Esophagus muscularis mucosa (tissue), 4 donors: ENCODE data around the gene RNF220. TPM values are rescaled to one million over a fixed set of nuclear protein-coding genes. Genes with fewer than 3 reads are reported as not detected.
"Not testable (repeated sequence)": the region's sequence is repeated elsewhere in the genome, so short reads cannot be mapped to it uniquely, and the experiment has no call there.

ENCODE experiments used
- DNase-seq: peaks from one replicate; pipeline ENCODE4 v3.0.0-alpha.2; 2017; ENCODE audit errors: extremely low spot score
- H3K27ac ChIP-seq, 4 donors: fragments of 200-600 bp; sonication (generic); replicated peaks in 1 of 4; 1 replicate in 3 of 4; 2 replicates in 1 of 4; pipeline ENCODE4 v1.5.1; 2016 to 2019; ENCODE audit warnings: mild to moderate bottlenecking in 1 of 4
- H3K27me3 ChIP-seq, 4 donors: fragments of 200-600 bp; sonication (generic); one replicate each; pipeline versions ENCODE4 v1.5.1 to v1.6.0; 2016 to 2019
- H3K36me3 ChIP-seq, 4 donors: fragments of 200-600 bp; sonication (generic); one replicate each; pipeline ENCODE4 v1.5.1; 2016 to 2019
- H3K4me1 ChIP-seq, 4 donors: fragments of 200-600 bp; sonication (generic); one replicate each; pipeline ENCODE4 v1.5.1; 2016 to 2019
- H3K4me3 ChIP-seq, 4 donors: fragments of 200-600 bp; sonication (generic); 1 replicate in 2 of 4; 2 replicates in 2 of 4; pipeline ENCODE4 v1.5.1; 2016 to 2019; ENCODE audit warnings: mild to moderate bottlenecking in 4 of 4, moderate library complexity in 1 of 4
- H3K9me3 ChIP-seq, 4 donors: fragments of 200-600 bp; sonication (generic); 1 replicate in 3 of 4; 2 replicates in 1 of 4; pipeline ENCODE4 v1.5.1; 2016 to 2019
- EP300 ChIP-seq: sonication (generic); formaldehyde crosslinking; IDR thresholded peaks from one replicate; pipeline ENCODE4 v1.6.1; 2017; ENCODE audit warnings: antibody characterized with exemption
- POLR2A ChIP-seq: fragments of 450-650 bp; IDR thresholded peaks from one replicate; pipeline ENCODE4 v1.6.1; 2017; ENCODE audit warnings: antibody characterized with exemption, moderate library complexity, mild to moderate bottlenecking, low read depth
- POLR2AphosphoS5 ChIP-seq, 2 donors: sonication (generic); formaldehyde crosslinking; IDR thresholded peaks; one replicate each; pipeline ENCODE4 v1.6.1; 2017; ENCODE audit warnings: antibody characterized with exemption in 2 of 2
- WGBS: methylation state at CpG from one replicate; pipeline ENCODE4 v1.1.5; 2018; 5-methylcytosine and 5-hydroxymethylcytosine counted together
- intact Hi-C: fragments of 100-400 bp; cut with DNase I; formaldehyde crosslinking; loops from one replicate; pipeline ENCODE4 v1.15.1; 2023
- total RNA-seq, 4 donors: library from RNA; depleted of rRNA; stranded (reverse); fragments of >200 nt; gene quantifications; one replicate each; pipeline versions ENCODE4 v1.1.0 to v1.2.1, GENCODE V29; 2016
- TF ChIP-seq, protein P1 (sequence below), 3 experiments: fragments of 200-600 bp in 2 of 3; fragments of 450-650 bp in 1 of 3; sonication (generic) in 2 of 3; IDR thresholded peaks; one replicate each; pipeline ENCODE4 v1.5.1; 2017 to 2019; ENCODE audit warnings: antibody characterized with exemption in 3 of 3, mild to moderate bottlenecking in 2 of 3, moderate library complexity in 1 of 3

The RNF220 gene
- total RNA-seq, 4 donors from 2014 or later: 112 to 157 (median 126) TPM

DNA sequence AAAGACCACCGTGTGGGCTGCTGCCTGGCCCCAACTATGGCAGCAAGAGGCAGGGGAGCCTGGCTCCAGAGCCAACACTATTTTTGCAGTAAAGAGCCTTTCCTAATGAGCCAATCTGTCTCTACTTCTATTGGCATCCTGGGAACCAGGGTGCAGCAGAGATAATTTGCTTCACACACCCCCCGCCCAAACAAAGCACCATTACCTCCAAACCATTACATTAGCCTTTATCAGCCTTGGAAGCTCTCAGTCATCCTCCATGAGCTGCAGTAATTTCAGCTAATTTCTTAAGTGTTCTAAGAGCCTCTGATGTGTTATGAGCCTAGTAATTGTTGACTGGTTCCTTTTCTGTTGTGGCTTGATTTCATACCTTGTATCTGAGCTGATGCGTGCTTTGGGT lies 291.0 kb downstream of the RNF220 start:
- Histone ChIP-seq H3K4me3 (no peak overlapping the region), H3K27ac (no peak overlapping the region), H3K4me1 (no peaks in the 10 kb centered on the region), H3K27me3 (no peaks in the 10 kb centered on the region), H3K36me3 (no peaks in the 10 kb centered on the region), H3K9me3 (no peaks in the 10 kb centered on the region)
- WGBS: 85% methylated on average over 3 of the region's 3 CpGs
- TF ChIP-seq POLR2AphosphoS5 (IDR thresholded peaks at IDR 0.05): no peak
- TF ChIP-seq, protein P1, sequence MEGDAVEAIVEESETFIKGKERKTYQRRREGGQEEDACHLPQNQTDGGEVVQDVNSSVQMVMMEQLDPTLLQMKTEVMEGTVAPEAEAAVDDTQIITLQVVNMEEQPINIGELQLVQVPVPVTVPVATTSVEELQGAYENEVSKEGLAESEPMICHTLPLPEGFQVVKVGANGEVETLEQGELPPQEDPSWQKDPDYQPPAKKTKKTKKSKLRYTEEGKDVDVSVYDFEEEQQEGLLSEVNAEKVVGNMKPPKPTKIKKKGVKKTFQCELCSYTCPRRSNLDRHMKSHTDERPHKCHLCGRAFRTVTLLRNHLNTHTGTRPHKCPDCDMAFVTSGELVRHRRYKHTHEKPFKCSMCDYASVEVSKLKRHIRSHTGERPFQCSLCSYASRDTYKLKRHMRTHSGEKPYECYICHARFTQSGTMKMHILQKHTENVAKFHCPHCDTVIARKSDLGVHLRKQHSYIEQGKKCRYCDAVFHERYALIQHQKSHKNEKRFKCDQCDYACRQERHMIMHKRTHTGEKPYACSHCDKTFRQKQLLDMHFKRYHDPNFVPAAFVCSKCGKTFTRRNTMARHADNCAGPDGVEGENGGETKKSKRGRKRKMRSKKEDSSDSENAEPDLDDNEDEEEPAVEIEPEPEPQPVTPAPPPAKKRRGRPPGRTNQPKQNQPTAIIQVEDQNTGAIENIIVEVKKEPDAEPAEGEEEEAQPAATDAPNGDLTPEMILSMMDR (IDR thresholded peaks at IDR 0.05): no peak
- intact Hi-C loops: no loop called here
- no peak for DNase-seq

DNA sequence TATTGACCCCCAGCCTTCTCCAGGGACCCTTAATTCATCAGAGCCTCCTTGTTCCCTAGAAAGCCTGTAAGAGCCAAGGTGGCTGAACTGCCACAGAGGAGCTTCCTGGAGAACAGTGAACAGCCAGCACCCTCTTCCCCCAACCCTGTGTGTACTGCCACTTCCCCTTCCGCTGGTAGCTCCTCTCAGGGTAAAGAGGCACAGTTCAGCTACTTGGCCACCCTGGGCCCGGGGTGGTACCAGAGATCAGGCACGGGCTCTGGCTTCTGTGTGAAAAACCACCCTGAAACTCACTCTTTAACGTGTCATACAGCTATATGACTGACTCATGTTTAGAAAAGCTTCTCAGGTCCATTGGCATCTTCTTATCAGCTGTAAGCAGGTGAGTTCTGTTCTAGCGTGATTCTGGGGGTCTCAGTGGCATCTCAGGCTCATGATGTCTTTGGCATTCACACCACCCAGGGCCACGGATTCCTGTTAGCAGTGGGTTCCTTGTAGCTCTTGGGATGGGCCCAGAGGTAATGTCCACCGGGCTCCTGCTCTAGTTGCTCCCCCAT lies 291.8 kb downstream of the RNF220 start:
- WGBS: 76% methylated on average over 7 of the region's 7 CpGs
- intact Hi-C loops: no loop called here
- Histone ChIP-seq H3K27me3 (no peaks in the 10 kb centered on the region), H3K36me3 (no peaks in the 10 kb centered on the region), H3K27ac (no peak overlapping the region), H3K4me3 (no peak overlapping the region), H3K9me3 (no peaks in the 10 kb centered on the region), H3K4me1 (no peaks in the 10 kb centered on the region)
- no peak for DNase-seq
- TF ChIP-seq, protein P1 (IDR thresholded peaks at IDR 0.05): no peak
- TF ChIP-seq EP300 (no peak), POLR2A (no peak), POLR2AphosphoS5 (IDR thresholded peaks at IDR 0.05) (no peak)

DNA sequence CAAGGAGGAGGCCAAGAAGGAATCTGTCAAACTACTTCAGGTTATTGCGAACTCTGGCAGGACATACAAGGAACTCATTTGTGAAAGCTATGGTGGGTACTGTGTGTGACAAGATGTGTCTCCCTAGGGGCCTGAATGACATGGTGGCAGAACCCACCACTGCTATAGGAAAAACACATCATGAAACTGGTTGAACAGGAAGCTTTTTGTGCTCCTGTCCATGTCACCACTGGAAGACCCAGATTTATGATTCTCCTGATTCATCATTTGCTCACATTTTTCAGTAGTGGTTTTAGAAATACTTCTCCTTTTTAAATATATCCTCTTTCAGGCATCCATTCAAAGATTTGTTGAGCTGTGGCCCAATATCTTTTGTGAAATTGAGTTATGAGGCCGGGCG lies 293.1 kb downstream of the RNF220 start:
- no peak overlapping the region for H3K4me3 ChIP-seq
- TF ChIP-seq EP300 (no peak), POLR2A (no peak), POLR2AphosphoS5 (IDR thresholded peaks at IDR 0.05) (no peak)
- TF ChIP-seq, protein P1 (IDR thresholded peaks at IDR 0.05): no peak
- DNase-seq: no peak
- no peaks in the 10 kb centered on the region for H3K4me1 ChIP-seq
- no peaks in the 10 kb centered on the region for H3K36me3 ChIP-seq
- intact Hi-C loops: no loop called here
- H3K27ac ChIP-seq: no peak overlapping the region
- no peaks in the 10 kb centered on the region for H3K27me3 ChIP-seq
- 82% methylated on average over 3 of the region's 3 CpGs for WGBS
- H3K9me3 ChIP-seq: no peaks in the 10 kb centered on the region

DNA sequence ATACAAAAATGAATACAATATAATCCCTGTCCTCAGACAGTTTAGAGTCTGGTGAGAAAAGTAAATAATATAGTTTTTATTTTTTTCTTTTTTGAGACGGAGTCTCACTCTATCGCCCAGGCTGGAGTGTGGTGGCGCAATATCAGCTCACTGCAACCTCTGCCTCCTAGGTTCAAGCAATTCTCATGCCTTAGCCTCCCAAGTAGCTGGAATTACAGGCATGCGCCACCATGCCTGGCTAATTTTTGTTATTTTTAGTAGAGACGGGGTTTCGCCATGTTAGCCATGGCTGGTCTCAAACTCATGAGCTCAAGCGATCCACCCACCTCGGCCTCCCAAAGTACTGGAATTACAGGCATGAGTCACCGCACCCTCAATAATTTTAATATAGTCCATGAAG lies 294.3 kb downstream of the RNF220 start:
- intact Hi-C loops, H3K27me3 ChIP-seq, H3K4me3 ChIP-seq, H3K4me1 ChIP-seq, H3K36me3 ChIP-seq, DNase-seq, H3K9me3 ChIP-seq, H3K27ac ChIP-seq: not testable (repeated sequence)
- WGBS: 97% methylated on average over 9 of the region's 9 CpGs

DNA sequence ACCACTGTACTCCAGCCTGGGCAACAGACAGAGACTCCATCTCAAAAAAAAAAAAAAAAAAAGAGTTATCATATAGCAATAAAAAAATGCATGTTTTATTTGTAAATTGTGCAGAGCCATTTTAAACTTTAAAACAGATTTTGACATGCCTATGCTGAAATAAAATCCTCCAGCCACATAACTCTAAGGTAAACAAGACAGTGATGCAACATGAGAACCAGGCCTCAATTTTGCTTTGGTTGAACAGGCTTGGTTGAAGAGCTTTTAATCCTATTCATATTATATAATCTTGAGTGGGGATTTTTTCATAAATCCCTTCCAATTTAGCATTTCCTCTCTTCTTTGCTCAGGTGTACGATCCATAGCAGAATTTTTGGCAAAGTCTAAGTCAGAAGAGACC lies 295.5 kb downstream of the RNF220 start:
- Histone ChIP-seq H3K4me1 (no peaks in the 10 kb centered on the region), H3K27ac (no peak overlapping the region), H3K27me3 (no peaks in the 10 kb centered on the region), H3K36me3 (no peaks in the 10 kb centered on the region), H3K4me3 (no peak overlapping the region), H3K9me3 (no peaks in the 10 kb centered on the region)
- DNase-seq: no peak
- TF ChIP-seq POLR2AphosphoS5 (IDR thresholded peaks at IDR 0.05) (no peak), EP300 (no peak), POLR2A (no peak)
- TF ChIP-seq, protein P1 (IDR thresholded peaks at IDR 0.05): no peak
- WGBS: 85% methylated on average over 1 of the region's 1 CpG
- intact Hi-C loops: no loop called here
